Endothelial cell of umbilical vein (primary cell): ENCODE data around the gene SH3PXD2A. TPM values are rescaled to one million over a fixed set of nuclear protein-coding genes. Genes with fewer than 3 reads are reported as not detected.

Experiments used
- BruUV-seq: library from RNA; stranded (reverse); fragments of 400-500 nt; replicated peaks from 2 replicates; lab custom pipeline; 2021; lab: Mats Ljungman, UMichigan
- CTCF ChIA-PET: fragments of 300-600, 350-600 bp; sonication (Branson Sonifier 250); formaldehyde crosslinking; loops from one replicate; lab custom pipeline; 2021; ENCODE audit warnings: antibody characterized with exemption, inconsistent platforms; lab: Charles Lee
- POLR2A ChIA-PET: fragments of 300-600, 350-600 bp; sonication (Branson Sonifier 250); formaldehyde crosslinking; loops from one replicate; lab custom pipeline; 2021; ENCODE audit warnings: antibody characterized with exemption, inconsistent platforms; lab: Charles Lee
- DNase-seq: peaks from one replicate; pipeline ENCODE4 v3.0.0-alpha.2; 2011; ENCODE audit warnings: low read depth, low spot score
- FAIRE-seq: peaks from 2 replicates; lab custom pipeline; 2011; peaks lifted over from hg19 to GRCh38; lab: Jason Lieb, UNC
- H2AFZ ChIP-seq: 2 replicates; pipeline ENCODE4 v1.6.0; 2012; ENCODE audit warnings: low read depth, low read length, control low read depth, inconsistent platforms
- H3K27ac ChIP-seq: 2 replicates; pipeline ENCODE4 v1.5.1; 2011; ENCODE audit warnings: low read depth, mild to moderate bottlenecking, control low read depth, low read length, moderate library complexity; ENCODE audit not compliant: insufficient read depth
- H3K27me3 ChIP-seq, 2 experiments: 2 replicates each; pipeline versions ENCODE4 v1.6.0 to v1.6.1; 2011; ENCODE audit warnings: low read length in 2 of 2, mixed read lengths in 1 of 2; ENCODE audit not compliant: control insufficient read depth in 2 of 2, insufficient read depth in 2 of 2
- H3K36me3 ChIP-seq, 2 experiments: 2 replicates in 1 of 2; 3 replicates in 1 of 2; pipeline ENCODE4 v1.5.1; 2011; ENCODE audit warnings: low read length in 2 of 2, mild to moderate bottlenecking in 1 of 2, moderate library complexity in 1 of 2; ENCODE audit not compliant: control insufficient read depth in 2 of 2, insufficient read depth in 2 of 2; ENCODE audit errors: extremely low read depth in 1 of 2
- H3K4me1 ChIP-seq: 3 replicates; pipeline ENCODE4 v1.5.1; 2011; ENCODE audit warnings: mild to moderate bottlenecking, low read length; ENCODE audit not compliant: control insufficient read depth, insufficient read depth; ENCODE audit errors: extremely low read depth
- H3K4me2 ChIP-seq: 2 replicates; pipeline ENCODE4 v1.6.1; 2011; ENCODE audit warnings: low read length, control low read depth, mixed read lengths; ENCODE audit not compliant: insufficient read depth
- H3K4me3 ChIP-seq, 3 experiments: fragments of 200-600 bp in 1 of 3; sonication (generic), shearing (Covaris generic) in 1 of 3; replicated peaks in 1 of 3; 2 replicates each; pipeline ENCODE4 v1.5.1; 2011 to 2016; ENCODE audit warnings: control low read depth in 3 of 3, low read length in 3 of 3, mild to moderate bottlenecking in 2 of 3, inconsistent platforms in 1 of 3, low read depth in 1 of 3, moderate library complexity in 1 of 3; ENCODE audit not compliant: insufficient read depth in 1 of 3
- H3K79me2 ChIP-seq: 2 replicates; pipeline ENCODE4 v1.6.0; 2012; ENCODE audit warnings: low read length, inconsistent platforms; ENCODE audit not compliant: control insufficient read depth, insufficient read depth
- H3K9ac ChIP-seq: replicated peaks from 2 replicates; pipeline ENCODE3; 2011; ENCODE audit warnings: low read length, control low read depth; ENCODE audit not compliant: insufficient read depth; ENCODE audit errors: extremely low read depth
- H3K9me1 ChIP-seq: replicated peaks from 3 replicates; pipeline ENCODE4 v1.6.0; 2011; ENCODE audit warnings: mild to moderate bottlenecking, low read length; ENCODE audit not compliant: control insufficient read depth, insufficient read depth; ENCODE audit errors: extremely low read depth
- H3K9me3 ChIP-seq: replicated peaks from 2 replicates; pipeline ENCODE4 v1.5.1; 2012; ENCODE audit warnings: low read length, inconsistent platforms; ENCODE audit not compliant: control insufficient read depth, insufficient read depth
- H4K20me1 ChIP-seq: replicated peaks from 2 replicates; pipeline ENCODE3; 2011; ENCODE audit warnings: mild to moderate bottlenecking, low read length; ENCODE audit not compliant: control insufficient read depth, insufficient read depth; ENCODE audit errors: extremely low read depth
- CTCF ChIP-seq, 2 donors: IDR thresholded peaks; 1 replicate in 1 of 2; 2 replicates in 1 of 2; pipeline ENCODE4 v1.5.1; 2011; ENCODE audit warnings: low read length in 2 of 2, mild to moderate bottlenecking in 2 of 2, moderate library complexity in 2 of 2, control low read depth in 1 of 2, inconsistent platforms in 1 of 2, low read depth in 1 of 2; ENCODE audit not compliant: insufficient read depth in 1 of 2; ENCODE audit errors: extremely low read depth in 1 of 2
- EZH2 ChIP-seq: IDR thresholded peaks from 2 replicates; pipeline ENCODE4 v1.6.1; 2012; ENCODE audit warnings: borderline replicate concordance, low read depth, mild to moderate bottlenecking, moderate library complexity, low read length, inconsistent platforms; ENCODE audit not compliant: severe bottlenecking
- FOS ChIP-seq: IDR thresholded peaks from 2 replicates; pipeline ENCODE4 v1.6.1; 2011; ENCODE audit warnings: mild to moderate bottlenecking, low read length, moderate library complexity, borderline replicate concordance; ENCODE audit not compliant: insufficient read depth
- GATA2 ChIP-seq: IDR thresholded peaks from 2 replicates; pipeline ENCODE4 v1.7.0; 2011; ENCODE audit warnings: low read depth, mild to moderate bottlenecking, moderate library complexity, mixed read lengths, low read length; ENCODE audit not compliant: insufficient read length, insufficient read depth
- JUN ChIP-seq: IDR thresholded peaks from 2 replicates; pipeline ENCODE4 v1.6.1; 2011; ENCODE audit warnings: borderline replicate concordance, low read depth; ENCODE audit not compliant: insufficient read length, insufficient read depth
- MAX ChIP-seq: IDR thresholded peaks from 2 replicates; pipeline ENCODE4 v1.6.1; 2011; ENCODE audit not compliant: insufficient read depth, insufficient read length
- MYC ChIP-seq: IDR thresholded peaks from one replicate; pipeline ENCODE4 v1.6.1; 2011; ENCODE audit warnings: mild to moderate bottlenecking, low read depth, low read length
- POLR2A ChIP-seq: IDR thresholded peaks from 2 replicates; pipeline ENCODE4 v1.6.1; 2012; ENCODE audit warnings: low read depth, mild to moderate bottlenecking, control low read depth, low read length
- POLR2AphosphoS5 ChIP-seq: IDR thresholded peaks from 2 replicates; pipeline ENCODE4 v1.6.1; 2012; ENCODE audit warnings: low read depth, mild to moderate bottlenecking, control low read depth, low read length, moderate library complexity; ENCODE audit not compliant: insufficient read depth
- dilution Hi-C: fragments of 300-500 bp; cut with MboI; formaldehyde crosslinking; loops from one replicate; pipeline ENCODE4 v1.15.0; 2019; ENCODE audit warnings: low sequenced_read_pairs; ENCODE audit not compliant: extremely low pct_ligation_motif_present
- intact Hi-C: fragments of 100-400 bp; cut with micrococcal nuclease; formaldehyde crosslinking; loops from one replicate; pipeline ENCODE4 v1.10.0; 2022
- polyA plus RNA-seq, 4 experiments: library from polyadenylated mRNA; depleted of rRNA in 3 of 4; stranded (reverse) in 3 of 4; unstranded in 1 of 4; fragments of >200 nt; gene quantifications; 2 replicates each; pipeline versions ENCODE4 v1.2.1 to v1.2.3, GENCODE V29; 2011 to 2012; ENCODE audit warnings: missing spikeins in 1 of 4
- total RNA-seq: library from RNA; stranded (reverse); gene quantifications from 2 replicates; pipeline ENCODE4 v1.2.3, GENCODE V29; 2021

Gene SH3PXD2A
- total and polyA plus RNA-seq, 2 donors (not counting 3 experiments of a cell fraction or from before 2014, with no cell fraction given): 1.4 to 5.1 TPM

GRCh38 chr10:103716206-103717160 lies 138.9 kb downstream of the SH3PXD2A start:
- FAIRE-seq (no peak), DNase-seq (no peak)
- Histone ChIP-seq H3K36me3 (no peaks in the 10 kb centered on the region), H3K79me2 (no peaks in the 10 kb centered on the region), H3K9ac (no peak overlapping the region), H3K27me3 (no peaks in the 10 kb centered on the region), H2AFZ (no peak overlapping the region), H4K20me1 (no peaks in the 10 kb centered on the region), H3K4me2 (no peak overlapping the region), H3K27ac (no peak overlapping the region), H3K9me1 (no peaks in the 10 kb centered on the region), H3K4me1 (no peaks in the 10 kb centered on the region), H3K9me3 (no peaks in the 10 kb centered on the region), H3K4me3 (no peak overlapping the region)
- POLR2A ChIA-PET: no interaction called here
- CTCF ChIA-PET: interaction anchor here (1.6 kb wide), 1 partner anchor 141 kb away, joined by 5 read pairs; no protein-coding TSS in a partner anchor
- no TSS peak for BruUV-seq
- intact Hi-C loops (no loop called here), dilution Hi-C loops (loop anchor here (25.0 kb wide), 1 partner anchor 146 kb away; the partner anchor contains the start of gene SH3PXD2A)
- TF ChIP-seq EZH2 (no peak), MYC (no peak), CTCF (IDR thresholded peaks at IDR 0.05; ENCODE audit: extremely low read depth in 1 of 2, insufficient read depth in 1 of 2, low read depth in 1 of 2, low read length in 2 of 2) (no peak), POLR2AphosphoS5 (no peak), FOS (no peak), MAX (no peak), JUN (no peak), POLR2A (no peak), GATA2 (no peak)
